ENCODE data around the gene PTPRD.

Gene PTPRD

GRCh38 chr9:9504869-9505268 is 1107.9 kb downstream of the PTPRD start:
- TF ChIP-seq POLR2AphosphoS5 (IDR thresholded peaks at IDR 0.05; ENCODE audit: low read depth, low read length) (no peak), FOXP2 (optimal IDR thresholded peaks at IDR 0.05; ENCODE audit: borderline replicate concordance, extremely low read depth, extremely low read length, insufficient read depth) (no peak), SIN3A (IDR thresholded peaks at IDR 0.05; ENCODE audit: borderline replicate concordance, insufficient read depth, low read length) (no peak), TAF1 (IDR thresholded peaks at IDR 0.05; ENCODE audit: borderline replicate concordance, insufficient read depth, low read length) (no peak), REST (IDR thresholded peaks at IDR 0.05; ENCODE audit: insufficient read depth in 1 of 2, low read depth in 2 of 2, low read length in 2 of 2) (no peak)

GRCh38 chr9:9499546-9499945 is 1113.3 kb downstream of the PTPRD start:
- TF ChIP-seq POLR2AphosphoS5 (IDR thresholded peaks at IDR 0.05; ENCODE audit: low read depth, low read length) = no peak
- no peak for TF ChIP-seq TAF1 (IDR thresholded peaks at IDR 0.05; ENCODE audit: borderline replicate concordance, insufficient read depth, low read length)
- no peak for TF ChIP-seq FOXP2 (optimal IDR thresholded peaks at IDR 0.05; ENCODE audit: borderline replicate concordance, extremely low read depth, extremely low read length, insufficient read depth)
- no peak for TF ChIP-seq REST (IDR thresholded peaks at IDR 0.05; ENCODE audit: insufficient read depth in 1 of 2, low read depth in 2 of 2, low read length in 2 of 2)
- no peak for TF ChIP-seq SIN3A (IDR thresholded peaks at IDR 0.05; ENCODE audit: borderline replicate concordance, insufficient read depth, low read length)

- TF ChIP-seq POLR2AphosphoS5 (IDR thresholded peaks at IDR 0.05; ENCODE audit: low read depth, low read length) = no peak
- TF ChIP-seq TAF1 (IDR thresholded peaks at IDR 0.05; ENCODE audit: borderline replicate concordance, insufficient read depth, low read length) = no peak
- TF ChIP-seq SIN3A (IDR thresholded peaks at IDR 0.05; ENCODE audit: borderline replicate concordance, insufficient read depth, low read length) = no peak
- no peak for TF ChIP-seq FOXP2 (optimal IDR thresholded peaks at IDR 0.05; ENCODE audit: borderline replicate concordance, extremely low read depth, extremely low read length, insufficient read depth)
- no peak for TF ChIP-seq REST (IDR thresholded peaks at IDR 0.05; ENCODE audit: insufficient read depth in 1 of 2, low read depth in 2 of 2, low read length in 2 of 2)
Measured at GRCh38 chr9:9498846-9499245, 1114.0 kb downstream of the PTPRD start.

GRCh38 chr9:9498128-9498527 is 1114.7 kb downstream of the PTPRD start:
- no peak for TF ChIP-seq FOXP2 (optimal IDR thresholded peaks at IDR 0.05; ENCODE audit: borderline replicate concordance, extremely low read depth, extremely low read length, insufficient read depth)
- TF ChIP-seq REST (IDR thresholded peaks at IDR 0.05; ENCODE audit: insufficient read depth in 1 of 2, low read depth in 2 of 2, low read length in 2 of 2) = no peak
- TF ChIP-seq POLR2AphosphoS5 (IDR thresholded peaks at IDR 0.05; ENCODE audit: low read depth, low read length) = no peak
- no peak for TF ChIP-seq SIN3A (IDR thresholded peaks at IDR 0.05; ENCODE audit: borderline replicate concordance, insufficient read depth, low read length)

- TF ChIP-seq POLR2AphosphoS5 (IDR thresholded peaks at IDR 0.05; ENCODE audit: low read depth, low read length) = no peak
- no peak for TF ChIP-seq SIN3A (IDR thresholded peaks at IDR 0.05; ENCODE audit: borderline replicate concordance, insufficient read depth, low read length)
- TF ChIP-seq FOXP2 (optimal IDR thresholded peaks at IDR 0.05; ENCODE audit: borderline replicate concordance, extremely low read depth, extremely low read length, insufficient read depth) = no peak
- TF ChIP-seq REST (IDR thresholded peaks at IDR 0.05; ENCODE audit: insufficient read depth in 1 of 2, low read depth in 2 of 2, low read length in 2 of 2) = no peak
Measured at GRCh38 chr9:9494336-9494735, 1118.5 kb downstream of the PTPRD start.

All from PFSK-1 (cell line).